ENCODE data around the gene MUC20.
"Not testable (repeated sequence)": the region's sequence is repeated elsewhere in the genome, so short reads cannot be mapped to it uniquely, and the experiment has no call there.

MUC20 gene

GRCh38 chr3:195684527-195685257 lies 36.1 kb upstream of the MUC20 start:
- H3K27me3 ChIP-seq (ENCODE audit: insufficient read depth, low read depth); H2AFZ ChIP-seq (ENCODE audit: low read depth); H3K9ac ChIP-seq; H3K27ac ChIP-seq; H3K4me3 ChIP-seq (IDR thresholded peaks at IDR 0.05; ENCODE audit: insufficient read depth, low read depth, low read length); H3K4me2 ChIP-seq; H3K36me3 ChIP-seq (ENCODE audit: insufficient read depth); H3K79me2 ChIP-seq (ENCODE audit: insufficient read depth, low read depth); H3K4me1 ChIP-seq (ENCODE audit: low read depth, poor library complexity, severe bottlenecking); H4K20me1 ChIP-seq (ENCODE audit: insufficient read depth): not testable (repeated sequence)

GRCh38 chr3:195686537-195687208 lies 34.1 kb upstream of the MUC20 start:
- not testable (repeated sequence) for H3K79me2 ChIP-seq (ENCODE audit: insufficient read depth, low read depth); H3K27me3 ChIP-seq (ENCODE audit: insufficient read depth, low read depth); H3K4me1 ChIP-seq (ENCODE audit: low read depth, poor library complexity, severe bottlenecking); H3K36me3 ChIP-seq (ENCODE audit: insufficient read depth); H4K20me1 ChIP-seq (ENCODE audit: insufficient read depth); H3K4me3 ChIP-seq (IDR thresholded peaks at IDR 0.05; ENCODE audit: insufficient read depth, low read depth, low read length); H3K9ac ChIP-seq; H3K4me2 ChIP-seq; H3K27ac ChIP-seq; H2AFZ ChIP-seq (ENCODE audit: low read depth)

- not testable (repeated sequence) for H3K36me3 ChIP-seq (ENCODE audit: insufficient read depth); H3K4me3 ChIP-seq (IDR thresholded peaks at IDR 0.05; ENCODE audit: insufficient read depth, low read depth, low read length); H3K9ac ChIP-seq; H3K4me2 ChIP-seq; H4K20me1 ChIP-seq (ENCODE audit: insufficient read depth); H3K4me1 ChIP-seq (ENCODE audit: low read depth, poor library complexity, severe bottlenecking); H2AFZ ChIP-seq (ENCODE audit: low read depth); H3K27me3 ChIP-seq (ENCODE audit: insufficient read depth, low read depth); H3K79me2 ChIP-seq (ENCODE audit: insufficient read depth, low read depth); H3K27ac ChIP-seq
These were observed 33.5 kb upstream of the MUC20 start for GRCh38 chr3:195687209-195687760.

GRCh38 chr3:195688471-195689183 lies 32.2 kb upstream of the MUC20 start:
- not testable (repeated sequence) for H3K4me1 ChIP-seq (ENCODE audit: low read depth, poor library complexity, severe bottlenecking); H3K27me3 ChIP-seq (ENCODE audit: insufficient read depth, low read depth); H4K20me1 ChIP-seq (ENCODE audit: insufficient read depth); H3K4me2 ChIP-seq; H2AFZ ChIP-seq (ENCODE audit: low read depth); H3K4me3 ChIP-seq (IDR thresholded peaks at IDR 0.05; ENCODE audit: insufficient read depth, low read depth, low read length); H3K36me3 ChIP-seq (ENCODE audit: insufficient read depth); H3K79me2 ChIP-seq (ENCODE audit: insufficient read depth, low read depth); H3K9ac ChIP-seq; H3K27ac ChIP-seq

GRCh38 chr3:195689184-195690070 lies 31.4 kb upstream of the MUC20 start:
- not testable (repeated sequence) for H4K20me1 ChIP-seq (ENCODE audit: insufficient read depth); H3K4me3 ChIP-seq (IDR thresholded peaks at IDR 0.05; ENCODE audit: insufficient read depth, low read depth, low read length); H2AFZ ChIP-seq (ENCODE audit: low read depth); H3K27ac ChIP-seq; H3K9ac ChIP-seq; H3K79me2 ChIP-seq (ENCODE audit: insufficient read depth, low read depth); H3K27me3 ChIP-seq (ENCODE audit: insufficient read depth, low read depth); H3K4me2 ChIP-seq; H3K36me3 ChIP-seq (ENCODE audit: insufficient read depth); H3K4me1 ChIP-seq (ENCODE audit: low read depth, poor library complexity, severe bottlenecking)

- no peak for TF ChIP-seq CTCF (conservative IDR thresholded peaks at IDR 0.05; ENCODE audit: low read depth, low read length)
- no peaks in the 10 kb centered on the region for H3K79me2 ChIP-seq (ENCODE audit: insufficient read depth, low read depth)
These were observed 29.8 kb upstream of the MUC20 start for GRCh38 chr3:195690951-195691350.

GRCh38 chr3:195691596-195692353 lies 29.0 kb upstream of the MUC20 start:
- H3K4me1 ChIP-seq (ENCODE audit: low read depth, poor library complexity, severe bottlenecking); H3K4me2 ChIP-seq; H3K27me3 ChIP-seq (ENCODE audit: insufficient read depth, low read depth); H4K20me1 ChIP-seq (ENCODE audit: insufficient read depth); H3K27ac ChIP-seq; H3K9ac ChIP-seq; H2AFZ ChIP-seq (ENCODE audit: low read depth); H3K79me2 ChIP-seq (ENCODE audit: insufficient read depth, low read depth); H3K4me3 ChIP-seq (IDR thresholded peaks at IDR 0.05; ENCODE audit: insufficient read depth, low read depth, low read length); H3K36me3 ChIP-seq (ENCODE audit: insufficient read depth): not testable (repeated sequence)

More at GRCh38 chr3:195690951-195691350, 29.8 kb upstream of the MUC20 start:
- Histone ChIP-seq H3K4me1 (ENCODE audit: low read depth, poor library complexity, severe bottlenecking) (no peaks in the 10 kb centered on the region), H2AFZ (ENCODE audit: low read depth) (no peak overlapping the region), H3K36me3 (ENCODE audit: insufficient read depth) (no peaks in the 10 kb centered on the region), H4K20me1 (ENCODE audit: insufficient read depth) (no peaks in the 10 kb centered on the region), H3K4me2 (no peak overlapping the region), H3K27ac (no peak overlapping the region), H3K9ac (no peak overlapping the region), H3K4me3 (IDR thresholded peaks at IDR 0.05; ENCODE audit: insufficient read depth, low read depth, low read length) (no peak overlapping the region), H3K27me3 (ENCODE audit: insufficient read depth, low read depth) (no peaks in the 10 kb centered on the region)

All from KMS-11 (cell line).